Measurements from ENCODE around the gene RAD50. TPM values are rescaled to one million over a fixed set of nuclear protein-coding genes. Genes with fewer than 3 reads are reported as not detected.

The RAD50 gene
- total and polyA plus RNA-seq, 2 of the 4 experiments (the other 2 are of a cell fraction): 5.2 to 6.2 TPM

GRCh38 chr5:132530946-132531345 lies 25.8 kb upstream of the RAD50 start:
- Histone ChIP-seq H3K79me1 (ENCODE audit: low read depth in 1 of 2, low read length in 2 of 2) (no peaks in the 10 kb centered on the region), H4K91ac (ENCODE audit: insufficient read depth, low read depth, low read length) (no peak overlapping the region), H2BK20ac (ENCODE audit: low read depth, low read length) (no peak overlapping the region), H3K14ac (replicated peaks; ENCODE audit: low read depth, low read length) (no peak overlapping the region), H3K9me1 (ENCODE audit: insufficient read depth, low read length) (peaks cover 3% of the 10 kb centered on the region; the same call in 1 of the 2 replicates), H2AK5ac (ENCODE audit: low read depth, low read length) (no peak overlapping the region), H3K9me3 (ENCODE audit: control insufficient read depth, insufficient read depth, low read length) (no peaks in the 10 kb centered on the region), H3K27ac (ENCODE audit: insufficient read depth, low read length) (no peak overlapping the region), H3K56ac (ENCODE audit: extremely low read depth, insufficient read depth, low read length) (no peak overlapping the region), H2BK120ac (ENCODE audit: low read depth, low read length) (no peak overlapping the region), H4K8ac (ENCODE audit: low read depth in 2 of 2, low read length in 2 of 2) (no peak overlapping the region), H3K4me3 (ENCODE audit: insufficient read depth, low read depth, low read length) (no peak overlapping the region), H4K5ac (ENCODE audit: low read depth, low read length) (no peak overlapping the region), H2BK15ac (ENCODE audit: low read depth, low read length) (no peak overlapping the region), H3K18ac (ENCODE audit: low read depth, low read length) (no peak overlapping the region), H2BK5ac (ENCODE audit: low read depth, low read length, poor library complexity, severe bottlenecking) (no peak overlapping the region), H3K4ac (ENCODE audit: low read depth, low read length) (no peak overlapping the region), H3K23ac (ENCODE audit: low read depth, low read length) (no peak overlapping the region), H3K4me1 (ENCODE audit: control insufficient read depth, insufficient read depth, low read length) (peaks cover 1% of the 10 kb centered on the region; the same call in 1 of the 2 replicates), H4K20me1 (ENCODE audit: insufficient read depth, low read length) (no peaks in the 10 kb centered on the region), H2AK9ac (replicated peaks; ENCODE audit: low read depth, low read length, poor library complexity) (no peak overlapping the region), H3K36me3 (ENCODE audit: control insufficient read depth, insufficient read depth, low read length) (no peaks in the 10 kb centered on the region), H3K4me2 (ENCODE audit: low read depth, low read length) (no peak overlapping the region), H3K27me3 (ENCODE audit: control insufficient read depth, insufficient read depth, low read length) (peaks cover 33% of the 10 kb centered on the region), H3K9ac (ENCODE audit: low read depth, low read length) (no peak overlapping the region), H2AFZ (replicated peaks; ENCODE audit: low read length, poor library complexity) (no peak overlapping the region)
- no TSS peak for BruUV-seq (replicated peaks)
- dilution Hi-C loops (cut with HindIII; ENCODE audit: low sequenced_read_pairs, unreplicated experiment) (no loop called here), intact Hi-C loops (cut with micrococcal nuclease) (no loop called here), in situ Hi-C loops (cut with MboI; ENCODE audit: low sequenced_read_pairs) (no loop called here)
- ChIA-PET CTCF (interaction anchor here (0.6 kb wide), 1 partner anchor 25 kb away, joined by 3 read pairs; no protein-coding TSS in a partner anchor), POLR2A (ENCODE audit: unreplicated experiment) (no interaction called here)
- no CpG with 5 or more reads among the region's 4 CpGs for WGBS, 2 experiments (ENCODE audit: extremely low coverage in 2 of 2, insufficient read length in 1 of 2)
- ATAC-seq (ENCODE audit: low read depth): no peak
- no peak for DNase-seq
- no peak for TF ChIP-seq POLR2A (IDR thresholded peaks at IDR 0.05; ENCODE audit: low read depth, low read length)
- no peak for TF ChIP-seq BHLHE40 (IDR thresholded peaks at IDR 0.05; ENCODE audit: low read depth, low read length)
- TF ChIP-seq, protein P1, sequence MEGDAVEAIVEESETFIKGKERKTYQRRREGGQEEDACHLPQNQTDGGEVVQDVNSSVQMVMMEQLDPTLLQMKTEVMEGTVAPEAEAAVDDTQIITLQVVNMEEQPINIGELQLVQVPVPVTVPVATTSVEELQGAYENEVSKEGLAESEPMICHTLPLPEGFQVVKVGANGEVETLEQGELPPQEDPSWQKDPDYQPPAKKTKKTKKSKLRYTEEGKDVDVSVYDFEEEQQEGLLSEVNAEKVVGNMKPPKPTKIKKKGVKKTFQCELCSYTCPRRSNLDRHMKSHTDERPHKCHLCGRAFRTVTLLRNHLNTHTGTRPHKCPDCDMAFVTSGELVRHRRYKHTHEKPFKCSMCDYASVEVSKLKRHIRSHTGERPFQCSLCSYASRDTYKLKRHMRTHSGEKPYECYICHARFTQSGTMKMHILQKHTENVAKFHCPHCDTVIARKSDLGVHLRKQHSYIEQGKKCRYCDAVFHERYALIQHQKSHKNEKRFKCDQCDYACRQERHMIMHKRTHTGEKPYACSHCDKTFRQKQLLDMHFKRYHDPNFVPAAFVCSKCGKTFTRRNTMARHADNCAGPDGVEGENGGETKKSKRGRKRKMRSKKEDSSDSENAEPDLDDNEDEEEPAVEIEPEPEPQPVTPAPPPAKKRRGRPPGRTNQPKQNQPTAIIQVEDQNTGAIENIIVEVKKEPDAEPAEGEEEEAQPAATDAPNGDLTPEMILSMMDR (conservative IDR thresholded peaks at IDR 0.05; ENCODE audit: low read depth, low read length): no peak
- TF ChIP-seq, protein P2, sequence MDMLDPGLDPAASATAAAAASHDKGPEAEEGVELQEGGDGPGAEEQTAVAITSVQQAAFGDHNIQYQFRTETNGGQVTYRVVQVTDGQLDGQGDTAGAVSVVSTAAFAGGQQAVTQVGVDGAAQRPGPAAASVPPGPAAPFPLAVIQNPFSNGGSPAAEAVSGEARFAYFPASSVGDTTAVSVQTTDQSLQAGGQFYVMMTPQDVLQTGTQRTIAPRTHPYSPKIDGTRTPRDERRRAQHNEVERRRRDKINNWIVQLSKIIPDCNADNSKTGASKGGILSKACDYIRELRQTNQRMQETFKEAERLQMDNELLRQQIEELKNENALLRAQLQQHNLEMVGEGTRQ (IDR thresholded peaks at IDR 0.05; ENCODE audit: low read depth, low read length): no peak
- TF ChIP-seq RCOR1 (IDR thresholded peaks at IDR 0.05; ENCODE audit: insufficient replicate concordance, low read length): no peak
- TF ChIP-seq, protein P3, sequence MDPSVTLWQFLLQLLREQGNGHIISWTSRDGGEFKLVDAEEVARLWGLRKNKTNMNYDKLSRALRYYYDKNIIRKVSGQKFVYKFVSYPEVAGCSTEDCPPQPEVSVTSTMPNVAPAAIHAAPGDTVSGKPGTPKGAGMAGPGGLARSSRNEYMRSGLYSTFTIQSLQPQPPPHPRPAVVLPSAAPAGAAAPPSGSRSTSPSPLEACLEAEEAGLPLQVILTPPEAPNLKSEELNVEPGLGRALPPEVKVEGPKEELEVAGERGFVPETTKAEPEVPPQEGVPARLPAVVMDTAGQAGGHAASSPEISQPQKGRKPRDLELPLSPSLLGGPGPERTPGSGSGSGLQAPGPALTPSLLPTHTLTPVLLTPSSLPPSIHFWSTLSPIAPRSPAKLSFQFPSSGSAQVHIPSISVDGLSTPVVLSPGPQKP (IDR thresholded peaks at IDR 0.05; ENCODE audit: borderline replicate concordance, low read depth, low read length): no peak
- no peak for TF ChIP-seq MAZ (IDR thresholded peaks at IDR 0.05; ENCODE audit: borderline replicate concordance, low read depth, low read length)
- TF ChIP-seq MXI1 (IDR thresholded peaks at IDR 0.05; ENCODE audit: borderline replicate concordance, low read depth, low read length): no peak
- TF ChIP-seq MAFK (IDR thresholded peaks at IDR 0.05; ENCODE audit: low read depth, low read length): no peak
- TF ChIP-seq CEBPB (IDR thresholded peaks at IDR 0.05; ENCODE audit: low read depth, low read length): no peak
- no peak for TF ChIP-seq RFX5 (IDR thresholded peaks at IDR 0.05; ENCODE audit: low read depth, low read length)
- TF ChIP-seq CHD1 (IDR thresholded peaks at IDR 0.05; ENCODE audit: low read depth, low read length): no peak
- TF ChIP-seq SMC3 (IDR thresholded peaks at IDR 0.05; ENCODE audit: low read depth, low read length): no peak

Measured in IMR-90 (cell line).